ENCODE results near the gene GSG1L. TPM values are rescaled to one million over a fixed set of nuclear protein-coding genes. Genes with fewer than 3 reads are reported as not detected.

Gene GSG1L
- total and polyA plus RNA-seq, 12 donors = 0.11 TPM; not detected in 11

DNA sequence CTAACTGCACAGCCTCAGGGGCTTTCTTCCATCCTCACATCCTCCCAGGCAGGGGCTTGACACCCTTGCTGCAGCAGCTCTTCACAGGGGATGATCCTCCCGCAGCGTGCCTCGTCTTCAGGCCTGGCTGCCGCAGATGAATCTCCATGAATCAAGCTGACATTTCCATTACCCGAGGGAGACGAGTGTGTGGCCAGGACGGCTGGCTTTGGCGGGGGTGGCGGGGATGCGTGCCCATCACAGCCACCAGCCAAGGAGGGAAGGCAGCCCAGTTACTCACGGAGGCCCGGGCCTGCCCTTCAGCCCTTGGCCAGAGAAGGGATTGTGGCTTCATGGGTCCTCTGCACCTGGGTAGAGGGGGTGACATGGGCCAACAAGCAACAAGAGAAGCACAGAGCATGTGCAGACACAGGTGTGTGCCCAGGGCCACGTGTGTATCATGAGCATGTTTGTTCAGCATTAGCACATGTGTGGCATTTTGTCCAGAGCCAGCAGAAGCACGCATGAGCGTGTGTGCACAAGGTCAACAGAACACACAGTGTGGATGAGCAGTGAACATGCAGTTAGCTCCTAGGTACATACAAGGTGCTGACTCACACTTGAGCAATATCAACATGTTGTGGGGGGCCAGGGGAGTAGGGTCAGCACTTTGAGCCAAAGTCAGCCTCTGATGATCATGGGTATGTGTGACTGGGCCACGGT lies 277.1 kb downstream of the GSG1L start:
- Histone ChIP-seq H3K4me1 (replicated peaks in 1 of 2) (no peaks in the 10 kb centered on the region), H3K4me3 (no peak overlapping the region), H3K27me3 (no peaks in the 10 kb centered on the region), H3K9me3 (replicated peaks in 1 of 3) (no peaks in the 10 kb centered on the region), H3K27ac (no peak overlapping the region), H3K36me3 (replicated peaks in 1 of 2) (no peaks in the 10 kb centered on the region)
- TF ChIP-seq POLR2A (IDR thresholded peaks at IDR 0.05) = no peak
- TF ChIP-seq, protein P1, sequence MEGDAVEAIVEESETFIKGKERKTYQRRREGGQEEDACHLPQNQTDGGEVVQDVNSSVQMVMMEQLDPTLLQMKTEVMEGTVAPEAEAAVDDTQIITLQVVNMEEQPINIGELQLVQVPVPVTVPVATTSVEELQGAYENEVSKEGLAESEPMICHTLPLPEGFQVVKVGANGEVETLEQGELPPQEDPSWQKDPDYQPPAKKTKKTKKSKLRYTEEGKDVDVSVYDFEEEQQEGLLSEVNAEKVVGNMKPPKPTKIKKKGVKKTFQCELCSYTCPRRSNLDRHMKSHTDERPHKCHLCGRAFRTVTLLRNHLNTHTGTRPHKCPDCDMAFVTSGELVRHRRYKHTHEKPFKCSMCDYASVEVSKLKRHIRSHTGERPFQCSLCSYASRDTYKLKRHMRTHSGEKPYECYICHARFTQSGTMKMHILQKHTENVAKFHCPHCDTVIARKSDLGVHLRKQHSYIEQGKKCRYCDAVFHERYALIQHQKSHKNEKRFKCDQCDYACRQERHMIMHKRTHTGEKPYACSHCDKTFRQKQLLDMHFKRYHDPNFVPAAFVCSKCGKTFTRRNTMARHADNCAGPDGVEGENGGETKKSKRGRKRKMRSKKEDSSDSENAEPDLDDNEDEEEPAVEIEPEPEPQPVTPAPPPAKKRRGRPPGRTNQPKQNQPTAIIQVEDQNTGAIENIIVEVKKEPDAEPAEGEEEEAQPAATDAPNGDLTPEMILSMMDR (IDR thresholded peaks at IDR 0.05) = no peak
- no peak for DNase-seq
- 73 to 80% (median 75%) methylated on average over 12 to 16 of the region's 16 CpGs for WGBS, 4 donors
- intact Hi-C loops (cut with DNase I) = no loop called here

DNA sequence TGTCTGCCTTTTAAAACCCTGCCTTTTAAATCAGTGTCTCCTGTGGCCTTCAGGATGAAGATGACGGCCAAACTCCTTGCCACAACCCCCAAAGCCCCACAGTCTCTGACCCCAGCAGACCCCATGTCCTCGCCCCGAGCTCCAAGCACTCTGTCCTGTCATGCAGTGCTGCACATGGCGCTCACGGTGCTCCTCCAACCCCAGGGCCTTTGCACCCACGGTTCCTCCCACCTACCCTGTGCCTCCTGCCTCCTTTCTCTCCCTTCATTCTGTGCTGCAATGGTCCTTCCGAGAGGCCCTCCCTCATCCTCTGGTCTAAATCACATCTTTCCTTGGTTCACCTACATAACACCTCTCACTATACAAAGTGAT lies 278.2 kb downstream of the GSG1L start:
- H3K9me3 ChIP-seq (replicated peaks in 1 of 3) = no peaks in the 10 kb centered on the region
- H3K4me1 ChIP-seq (replicated peaks in 1 of 2) = no peaks in the 10 kb centered on the region
- 83 to 94% (median 87%) methylated on average over 7 of the region's 7 CpGs for WGBS, 4 donors
- H3K27ac ChIP-seq = no peak overlapping the region
- no peak for DNase-seq
- TF ChIP-seq, protein P1 (IDR thresholded peaks at IDR 0.05) = no peak
- no peak for TF ChIP-seq POLR2A (IDR thresholded peaks at IDR 0.05)
- H3K27me3 ChIP-seq = no peaks in the 10 kb centered on the region
- no peak overlapping the region for H3K4me3 ChIP-seq
- intact Hi-C loops (cut with DNase I) = no loop called here
- no peaks in the 10 kb centered on the region for H3K36me3 ChIP-seq (replicated peaks in 1 of 2)

DNA sequence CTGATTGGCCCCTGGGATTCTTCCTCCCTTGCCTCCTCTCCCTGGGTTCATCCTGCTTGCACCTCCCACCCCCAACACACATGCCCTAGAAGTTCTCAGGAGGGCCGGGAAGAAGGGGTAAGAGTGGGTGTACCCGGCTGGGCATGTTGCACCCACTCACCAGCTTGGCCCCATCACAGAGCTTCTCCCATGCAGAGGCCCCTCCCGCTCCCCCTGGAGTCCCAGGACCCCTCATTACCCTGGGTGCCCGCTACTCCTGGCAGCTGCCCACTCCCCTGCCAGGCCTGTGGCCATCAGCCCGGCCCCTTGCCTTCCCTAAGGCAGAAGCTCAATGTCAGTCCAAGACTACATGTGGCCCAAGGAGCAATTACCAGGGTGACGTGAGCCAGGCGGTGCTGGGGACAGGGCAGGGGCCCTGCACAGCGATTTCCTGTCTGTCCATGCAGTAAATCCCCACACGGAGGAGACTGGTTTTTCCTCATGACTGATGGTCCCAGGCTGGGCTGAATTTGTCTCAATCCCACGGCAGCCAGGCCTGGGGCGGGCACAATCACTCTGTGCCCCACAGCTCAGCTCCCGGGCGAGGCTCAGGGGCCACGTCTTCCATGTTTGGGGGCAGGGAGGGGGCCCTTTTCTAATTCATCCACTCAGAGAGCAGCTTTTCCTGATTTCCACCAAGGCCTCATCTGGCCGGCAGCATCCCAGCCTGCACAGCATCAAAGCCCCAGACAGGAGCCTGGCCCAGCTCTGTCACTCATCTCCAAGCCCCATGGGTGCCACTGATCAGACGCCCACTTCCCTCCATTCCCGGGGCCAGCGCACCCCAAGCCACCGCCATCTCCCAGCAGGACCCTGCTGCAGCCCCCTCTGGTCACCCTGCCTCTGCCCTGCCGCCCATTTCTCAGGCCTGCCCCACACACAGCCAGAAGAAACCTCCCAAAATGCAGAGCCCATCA lies 278.9 kb downstream of the GSG1L start:
- no peak for TF ChIP-seq POLR2A (IDR thresholded peaks at IDR 0.05)
- TF ChIP-seq, protein P1 (IDR thresholded peaks at IDR 0.05) = no peak

More for the DNA sequence above, 278.9 kb downstream of the GSG1L start:
- no peaks in the 10 kb centered on the region for H3K27me3 ChIP-seq
- WGBS, 4 donors = 71 to 83% (median 77%) methylated on average over 12 to 20 of the region's 20 CpGs
- H3K4me3 ChIP-seq = no peak overlapping the region
- no peaks in the 10 kb centered on the region for H3K9me3 ChIP-seq (replicated peaks in 1 of 3)
- no peaks in the 10 kb centered on the region for H3K36me3 ChIP-seq (replicated peaks in 1 of 2)
- DNase-seq = no peak
- no peaks in the 10 kb centered on the region for H3K4me1 ChIP-seq (replicated peaks in 1 of 2)
- no peak overlapping the region for H3K27ac ChIP-seq
- intact Hi-C loops (cut with DNase I) = no loop called here

Data from adrenal gland (tissue), 12 donors.